SK-N-SH (cell line): ENCODE results near the gene ARHGEF37. TPM values are rescaled to one million over a fixed set of nuclear protein-coding genes. Genes with fewer than 3 reads are reported as not detected.

Source experiments
- CTCF ChIA-PET: fragments of 300-600, 350-600 bp; formaldehyde crosslinking; extraction: SDS; loops from one replicate; lab custom pipeline; 2021; lab: Yijun Ruan, JAX
- POLR2A ChIA-PET: fragments of 350-600 bp; sonication (Branson Sonifier 250); formaldehyde crosslinking; extraction: SDS; loops from one replicate; lab custom pipeline; 2020; ENCODE audit warnings: antibody characterized with exemption, inconsistent platforms; lab: Yijun Ruan, JAX
- DNase-seq: peaks from one replicate; pipeline ENCODE4 v3.0.0; 2012
- H2AFZ ChIP-seq: fragments of 200-600 bp; sonication (generic); 2 replicates; pipeline ENCODE4 v1.8.1; 2016; ENCODE audit warnings: antibody characterized with exemption, mild to moderate bottlenecking, low read depth
- H3F3A ChIP-seq: fragments of 200-600 bp; sonication (generic); replicated peaks from 2 replicates; pipeline ENCODE3; 2016; ENCODE audit warnings: antibody characterized with exemption, mild to moderate bottlenecking; ENCODE audit not compliant: insufficient read depth
- H3K27ac ChIP-seq, 2 experiments: fragments of 200-500 bp in 1 of 2; fragments of 200-600 bp in 1 of 2; sonication (Bioruptor generic) in 1 of 2; sonication (generic), shearing (Covaris generic) in 1 of 2; 2 replicates each; pipeline versions ENCODE4 v1.5.1 to v1.6.1; 2014 to 2016; ENCODE audit warnings: low read depth in 2 of 2, inconsistent platforms in 1 of 2, low read length in 1 of 2, mild to moderate bottlenecking in 1 of 2, mixed read lengths in 1 of 2
- H3K27me3 ChIP-seq: fragments of 200-600 bp; sonication (generic), shearing (Covaris generic); 2 replicates; pipeline ENCODE4 v1.6.1; 2016; ENCODE audit warnings: mixed run types; ENCODE audit not compliant: insufficient read depth
- H3K36me3 ChIP-seq, 2 experiments: fragments of 200-500 bp in 1 of 2; fragments of 200-600 bp in 1 of 2; sonication (Bioruptor generic) in 1 of 2; sonication (generic) in 1 of 2; replicated peaks in 1 of 2; 2 replicates each; pipeline versions ENCODE3 to v1.5.1; 2014 to 2016; ENCODE audit warnings: low read length in 1 of 2, mild to moderate bottlenecking in 1 of 2; ENCODE audit not compliant: insufficient read depth in 2 of 2, control insufficient read depth in 1 of 2
- H3K4me1 ChIP-seq, 2 experiments: fragments of 200-500 bp in 1 of 2; fragments of 200-600 bp in 1 of 2; sonication (Bioruptor generic) in 1 of 2; sonication (generic), shearing (Covaris generic) in 1 of 2; 2 replicates each; pipeline versions ENCODE4 v1.5.1 to v1.6.1; 2014 to 2016; ENCODE audit warnings: low read depth in 1 of 2, low read length in 1 of 2, mixed run types in 1 of 2; ENCODE audit not compliant: insufficient read depth in 2 of 2, control insufficient read depth in 1 of 2
- H3K4me2 ChIP-seq: fragments of 200-600 bp; sonication (generic), shearing (Covaris generic); 2 replicates; pipeline ENCODE4 v1.6.1; 2017; ENCODE audit warnings: mixed run types
- H3K4me3 ChIP-seq, 2 experiments: fragments of 200-500 bp in 1 of 2; fragments of 200-600 bp in 1 of 2; sonication (Bioruptor generic) in 1 of 2; sonication (generic), shearing (Covaris generic) in 1 of 2; 2 replicates each; pipeline versions ENCODE4 v1.5.1 to v1.8.1; 2014 to 2016; ENCODE audit warnings: low read depth in 2 of 2, inconsistent platforms in 1 of 2, low read length in 1 of 2, mild to moderate bottlenecking in 1 of 2, mixed read lengths in 1 of 2, moderate library complexity in 1 of 2
- H3K79me2 ChIP-seq: fragments of 200-600 bp; sonication (generic); 2 replicates; pipeline ENCODE4 v1.8.1; 2017; ENCODE audit warnings: mild to moderate bottlenecking; ENCODE audit not compliant: insufficient read depth
- H3K9ac ChIP-seq: fragments of 200-600 bp; sonication (generic); 2 replicates; pipeline ENCODE4 v1.6.1; 2017; ENCODE audit warnings: mixed run types
- H3K9me2 ChIP-seq: fragments of 200-600 bp; sonication (generic); 2 replicates; pipeline ENCODE4 v1.6.1; 2017; ENCODE audit warnings: mixed run types
- H3K9me3 ChIP-seq: fragments of 200-600 bp; sonication (generic); 2 replicates; pipeline ENCODE4 v1.6.1; 2017; ENCODE audit warnings: mixed run types, mild to moderate bottlenecking, moderate library complexity
- H4K20me1 ChIP-seq: fragments of 200-600 bp; sonication (generic); 2 replicates; pipeline ENCODE4 v1.6.1; 2017; ENCODE audit warnings: mild to moderate bottlenecking, mixed run types; ENCODE audit not compliant: insufficient read depth
- EP300 ChIP-seq, 2 experiments: IDR thresholded peaks; 2 replicates each; pipeline versions ENCODE4 v1.4.0 to v1.6.1; 2012; ENCODE audit warnings: borderline replicate concordance in 1 of 2, low read depth in 1 of 2, low read length in 1 of 2
- FOXJ3 ChIP-seq: sonication (generic); formaldehyde crosslinking; IDR thresholded peaks from 2 replicates; pipeline ENCODE4 v1.5.1; 2020; ENCODE audit warnings: mild to moderate bottlenecking, missing genetic modification reagents
- FOXM1 ChIP-seq: IDR thresholded peaks from 2 replicates; pipeline ENCODE4 v1.4.0; 2012; ENCODE audit warnings: low read depth, mild to moderate bottlenecking
- GATA2 ChIP-seq: sonication (generic); formaldehyde crosslinking; IDR thresholded peaks from 2 replicates; pipeline ENCODE4 v1.5.0; 2020; ENCODE audit warnings: mild to moderate bottlenecking, missing genetic modification reagents
- MEF2A ChIP-seq: IDR thresholded peaks from 2 replicates; pipeline ENCODE4 v1.4.0; 2012; ENCODE audit warnings: low read depth, borderline replicate concordance
- MXI1 ChIP-seq: IDR thresholded peaks from 2 replicates; pipeline ENCODE4 v1.6.1; 2012; ENCODE audit warnings: mild to moderate bottlenecking, low read depth, low read length, improper control_type of control experiment
- NFIC ChIP-seq: IDR thresholded peaks from 2 replicates; pipeline ENCODE4 v1.4.0; 2012; ENCODE audit warnings: borderline replicate concordance
- PBX3 ChIP-seq: IDR thresholded peaks from 2 replicates; pipeline ENCODE4; 2012
- POLR2AphosphoS5 ChIP-seq: IDR thresholded peaks from 2 replicates; pipeline ENCODE4 v1.6.1; 2012; ENCODE audit warnings: low read depth, low read length
- RAD21 ChIP-seq: IDR thresholded peaks from 2 replicates; pipeline ENCODE4 v1.6.1; 2012; ENCODE audit warnings: mild to moderate bottlenecking, low read length
- RFX5 ChIP-seq: IDR thresholded peaks from 2 replicates; pipeline ENCODE4 v1.6.1; 2012; ENCODE audit warnings: mild to moderate bottlenecking, improper control_type of control experiment, low read length
- SIN3A ChIP-seq: IDR thresholded peaks from 2 replicates; pipeline ENCODE4 v1.6.1; 2012; ENCODE audit warnings: low read depth, mild to moderate bottlenecking, low read length, moderate library complexity, borderline replicate concordance
- TAF1 ChIP-seq: IDR thresholded peaks from 2 replicates; pipeline ENCODE4 v1.6.1; 2012; ENCODE audit warnings: low read depth, mild to moderate bottlenecking, low read length, moderate library complexity, borderline replicate concordance
- TCF12 ChIP-seq: IDR thresholded peaks from 2 replicates; pipeline ENCODE4 v1.4.0; 2012
- TEAD4 ChIP-seq: IDR thresholded peaks from 2 replicates; pipeline ENCODE4 v1.4.0; 2012; ENCODE audit warnings: mild to moderate bottlenecking, borderline replicate concordance; ENCODE audit not compliant: insufficient read depth
- YY1 ChIP-seq: IDR thresholded peaks from 2 replicates; pipeline ENCODE4 v1.4.0; 2012; ENCODE audit warnings: low read depth, mild to moderate bottlenecking
- WGBS: methylation state at CpG from one replicate; pipeline ENCODE4 v1.1.6; 2017; ENCODE audit warnings: low lambda C conversion rate; 5-methylcytosine and 5-hydroxymethylcytosine counted together
- polyA plus RNA-seq, 3 experiments: library from polyadenylated mRNA; depleted of rRNA; stranded (reverse); fragments of >200 nt; gene quantifications; 2 replicates each; pipeline ENCODE4 v1.2.3, GENCODE V29; 2012
- TF ChIP-seq, protein P1 (sequence below): IDR thresholded peaks from 2 replicates; pipeline ENCODE4 v1.4.0; 2012; ENCODE audit warnings: low read depth, borderline replicate concordance
- TF ChIP-seq, protein P2 (sequence below): fragments of 200-600 bp; sonication (generic); IDR thresholded peaks from 2 replicates; pipeline ENCODE4 v1.6.1; 2017; ENCODE audit warnings: antibody characterized with exemption, mild to moderate bottlenecking, moderate library complexity

The ARHGEF37 gene
- polyA plus RNA-seq, 1 of the 3 experiments (the other 2 are of a cell fraction) = 0.94 TPM

- TF ChIP-seq, protein P1, sequence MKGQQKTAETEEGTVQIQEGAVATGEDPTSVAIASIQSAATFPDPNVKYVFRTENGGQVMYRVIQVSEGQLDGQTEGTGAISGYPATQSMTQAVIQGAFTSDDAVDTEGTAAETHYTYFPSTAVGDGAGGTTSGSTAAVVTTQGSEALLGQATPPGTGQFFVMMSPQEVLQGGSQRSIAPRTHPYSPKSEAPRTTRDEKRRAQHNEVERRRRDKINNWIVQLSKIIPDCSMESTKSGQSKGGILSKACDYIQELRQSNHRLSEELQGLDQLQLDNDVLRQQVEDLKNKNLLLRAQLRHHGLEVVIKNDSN = no peak
- TF ChIP-seq NFIC (no peak), MEF2A (no peak), EP300 (IDR thresholded peaks at IDR 0.05; ENCODE audit: borderline replicate concordance in 1 of 2, low read depth in 1 of 2, low read length in 1 of 2) (no peak), RFX5 (no peak), MXI1 (no peak), FOXM1 (no peak), SIN3A (no peak), PBX3 (no peak), FOXJ3 (CRISPR knock-in tag) (no peak), YY1 (no peak), RAD21 (no peak), POLR2AphosphoS5 (no peak), TAF1 (no peak), TCF12 (no peak), TEAD4 (no peak), GATA2 (CRISPR knock-in tag) (no peak)
- TF ChIP-seq, protein P2, sequence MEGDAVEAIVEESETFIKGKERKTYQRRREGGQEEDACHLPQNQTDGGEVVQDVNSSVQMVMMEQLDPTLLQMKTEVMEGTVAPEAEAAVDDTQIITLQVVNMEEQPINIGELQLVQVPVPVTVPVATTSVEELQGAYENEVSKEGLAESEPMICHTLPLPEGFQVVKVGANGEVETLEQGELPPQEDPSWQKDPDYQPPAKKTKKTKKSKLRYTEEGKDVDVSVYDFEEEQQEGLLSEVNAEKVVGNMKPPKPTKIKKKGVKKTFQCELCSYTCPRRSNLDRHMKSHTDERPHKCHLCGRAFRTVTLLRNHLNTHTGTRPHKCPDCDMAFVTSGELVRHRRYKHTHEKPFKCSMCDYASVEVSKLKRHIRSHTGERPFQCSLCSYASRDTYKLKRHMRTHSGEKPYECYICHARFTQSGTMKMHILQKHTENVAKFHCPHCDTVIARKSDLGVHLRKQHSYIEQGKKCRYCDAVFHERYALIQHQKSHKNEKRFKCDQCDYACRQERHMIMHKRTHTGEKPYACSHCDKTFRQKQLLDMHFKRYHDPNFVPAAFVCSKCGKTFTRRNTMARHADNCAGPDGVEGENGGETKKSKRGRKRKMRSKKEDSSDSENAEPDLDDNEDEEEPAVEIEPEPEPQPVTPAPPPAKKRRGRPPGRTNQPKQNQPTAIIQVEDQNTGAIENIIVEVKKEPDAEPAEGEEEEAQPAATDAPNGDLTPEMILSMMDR = no peak
- Histone ChIP-seq H3K36me3 (no peaks in the 10 kb centered on the region), H3K27me3 (no peaks in the 10 kb centered on the region), H3K4me2 (no peak overlapping the region), H3F3A (no peaks in the 10 kb centered on the region), H3K79me2 (no peaks in the 10 kb centered on the region), H3K9me3 (no peaks in the 10 kb centered on the region), H3K9ac (no peak overlapping the region), H3K9me2 (no peaks in the 10 kb centered on the region), H2AFZ (no peak overlapping the region), H4K20me1 (no peaks in the 10 kb centered on the region), H3K27ac (no peak overlapping the region), H3K4me1 (peaks cover 0 to 21% of the 10 kb centered on the region in 2 experiments; a peak in 1 of 4 replicates), H3K4me3 (no peak overlapping the region)
- CTCF ChIA-PET = interaction anchor here (1.2 to 22.1 kb wide), 4 partner anchors 11 to 360 kb away, joined by 4 to 730 read pairs (median 6); no protein-coding TSS in a partner anchor
- WGBS = 97% methylated on average over 3 of the region's 8 CpGs
- DNase-seq = no peak
- POLR2A ChIA-PET = no interaction called here
These were observed 49.0 kb downstream of the ARHGEF37 start for GRCh38 chr5:149630337-149630736.
